Astrocyte of the cerebellum (primary cell): ENCODE measurements around the gene SLC29A1.

ENCODE experiments used
- DNase-seq: peaks from one replicate; pipeline ENCODE4 v3.0.0-alpha.2; 2011; ENCODE audit warnings: low read depth
- H3K4me3 ChIP-seq: 2 replicates; pipeline ENCODE4 v1.5.1; 2011; ENCODE audit warnings: mild to moderate bottlenecking, low read depth, low read length, moderate library complexity
- CTCF ChIP-seq: IDR thresholded peaks from 2 replicates; pipeline ENCODE4 v1.5.1; 2012; ENCODE audit warnings: low read length, low read depth, moderate library complexity, mild to moderate bottlenecking; ENCODE audit errors: missing control alignments
- in situ Hi-C: cut with HindIII; loops from 2 replicates; pipeline ENCODE4 v1.10.0; 2017; ENCODE audit warnings: low sequenced_read_pairs

SLC29A1 gene

GRCh38 chr6:44265007-44265721 lies 41.8 kb downstream of the SLC29A1 start, which contains the start of gene NFKBIE:
TSS of gene NFKBIE (minus strand) at chr6:44265551. CDS start at chr6:44265346, 205 bp downstream.
- peak; percentile 46 for TF ChIP-seq CTCF
- in situ Hi-C loops, result no loop called here
- H3K4me3 ChIP-seq, result peak within 1 kb of the TSS; percentile 68
- DNase-seq, result peak; percentile 63

GRCh38 chr6:44265722-44266233 lies 42.4 kb downstream of the SLC29A1 start:
- in situ Hi-C loops, result no loop called here
- DNase-seq, result no peak
- no peak for TF ChIP-seq CTCF
- peak overlapping the region; percentile 68 for H3K4me3 ChIP-seq

GRCh38 chr6:44266347-44266746 lies 43.0 kb downstream of the SLC29A1 start:
- in situ Hi-C loops, result no loop called here
- TF ChIP-seq CTCF, result no peak
- no peak overlapping the region for H3K4me3 ChIP-seq
- no peak for DNase-seq

GRCh38 chr6:44267252-44267651 lies 43.9 kb downstream of the SLC29A1 start:
- no peak overlapping the region for H3K4me3 ChIP-seq
- in situ Hi-C loops, result no loop called here
- TF ChIP-seq CTCF, result no peak
- no peak for DNase-seq

GRCh38 chr6:44268095-44268628 lies 44.8 kb downstream of the SLC29A1 start:
- H3K4me3 ChIP-seq, result no peak overlapping the region
- peak; percentile 97 for TF ChIP-seq CTCF
- DNase-seq, result no peak
- in situ Hi-C loops, result no loop called here

- in situ Hi-C loops, result no loop called here
- DNase-seq, result no peak
- no peak for TF ChIP-seq CTCF
- H3K4me3 ChIP-seq, result no peak overlapping the region
These were observed 46.0 kb downstream of the SLC29A1 start for GRCh38 chr6:44269178-44269920.
